GM18520 (cell line): ENCODE results near the gene LRCH3.
"Not testable (repeated sequence)": the region's sequence is repeated elsewhere in the genome, so short reads cannot be mapped to it uniquely, and the experiment has no call there.

ENCODE experiments used
- ATAC-seq: cut with Tn5 transposase; IDR thresholded peaks from one replicate; pipeline ENCODE4 v1.9.1; 2021; ENCODE audit not compliant: unreplicated experiment

LRCH3 gene

DNA sequence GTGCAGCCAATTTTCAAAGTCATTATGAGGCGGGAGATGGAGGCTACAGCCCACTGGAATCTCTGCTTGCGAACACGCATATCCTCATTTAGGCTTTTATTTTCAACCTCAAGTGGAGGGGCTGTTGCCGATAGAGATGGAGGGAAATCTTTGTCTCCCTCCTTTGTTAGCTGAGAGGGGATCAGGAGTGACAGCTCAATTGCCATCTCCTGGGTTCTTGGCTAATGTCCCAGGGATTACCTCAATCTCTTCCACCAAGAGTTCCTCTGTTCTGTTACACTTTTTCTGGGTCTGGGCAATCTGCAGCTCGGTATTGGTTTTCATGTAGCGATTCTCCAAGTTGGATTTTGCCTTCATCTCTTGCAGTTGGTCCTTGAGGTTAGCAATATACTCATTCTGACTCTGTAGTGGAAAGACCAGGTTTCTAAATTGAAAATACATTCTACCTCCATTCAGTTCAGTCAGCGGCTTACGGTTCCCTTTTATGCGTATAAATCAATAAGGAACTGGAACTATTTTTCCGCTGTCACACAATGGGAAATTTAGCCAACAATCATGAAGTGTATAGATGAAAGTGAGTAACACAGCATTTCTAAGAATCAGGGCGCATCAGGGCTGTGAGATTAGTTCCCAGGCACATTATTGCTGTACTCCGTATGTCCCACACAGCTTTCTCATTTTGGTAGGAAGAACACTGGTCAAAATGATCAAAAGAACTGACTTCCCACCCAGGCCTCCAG is 122.8 kb downstream of the LRCH3 start:
- ATAC-seq = no peak

GRCh38 chr3:197921429-197922275 is 130.6 kb downstream of the LRCH3 start:
- not testable (repeated sequence) for ATAC-seq

DNA sequence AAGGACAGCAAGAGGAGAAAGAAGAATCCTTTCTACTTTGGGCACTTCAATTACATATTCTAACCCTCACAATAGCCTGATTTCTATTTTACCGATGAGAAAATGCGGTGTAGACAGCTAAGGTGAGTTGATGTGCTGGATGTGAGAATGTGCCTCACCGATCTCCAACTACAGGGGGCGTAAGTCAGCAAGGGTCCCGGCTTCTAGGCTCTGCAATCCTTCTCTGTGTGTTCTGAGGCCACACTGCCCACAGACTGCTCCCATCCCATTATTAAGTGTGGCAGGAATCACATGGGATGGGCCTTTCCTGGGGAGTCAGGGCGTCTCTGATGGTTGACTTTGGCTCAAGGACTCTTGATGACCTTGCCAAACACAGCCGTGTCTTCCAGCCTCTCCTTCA is 135.4 kb downstream of the LRCH3 start:
- no peak for ATAC-seq

DNA sequence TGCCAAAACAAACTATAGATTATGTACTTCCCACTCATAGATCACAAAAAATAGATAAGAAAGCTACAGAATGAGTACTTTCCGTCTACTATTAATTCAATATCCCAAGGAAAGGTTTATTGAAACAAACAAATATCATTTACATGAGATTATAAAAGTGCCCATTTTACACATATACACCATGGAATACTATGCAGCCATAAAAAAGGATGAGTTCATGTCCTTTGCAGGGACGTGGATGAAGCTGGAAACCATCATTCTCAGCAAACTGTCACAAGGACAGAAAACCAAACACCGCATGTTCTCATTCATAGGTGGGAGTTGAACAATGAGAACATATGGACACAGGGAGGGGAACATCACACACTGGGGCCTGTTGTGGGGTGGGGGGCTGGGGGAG is 136.5 kb downstream of the LRCH3 start:
- ATAC-seq = not testable (repeated sequence)

DNA sequence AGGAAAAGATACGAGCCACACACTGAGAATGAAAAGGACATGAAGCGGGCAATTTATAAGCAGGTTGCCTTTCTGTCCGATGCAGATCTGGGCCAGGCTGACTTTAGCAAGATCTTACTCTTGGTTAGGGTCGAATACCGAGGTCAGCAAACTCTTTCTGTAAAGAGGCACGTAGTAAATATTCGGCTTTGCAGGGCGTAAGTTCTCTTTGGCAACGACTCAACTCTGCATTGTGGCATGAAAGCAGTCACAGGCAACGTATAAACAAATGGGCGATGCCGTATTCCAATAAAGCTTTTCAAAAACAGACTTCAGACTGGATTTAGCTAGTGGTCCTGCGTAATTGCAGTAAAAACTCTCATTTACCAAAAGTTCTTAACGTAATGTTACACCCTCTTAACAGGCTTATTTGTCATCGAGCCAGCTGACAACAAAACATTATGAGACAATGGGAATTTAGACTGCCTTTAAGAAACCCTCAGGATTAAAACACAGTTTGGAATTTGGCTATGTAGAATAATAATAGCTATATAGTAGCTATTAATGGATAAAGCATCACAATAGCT is 145.8 kb downstream of the LRCH3 start:
- no peak for ATAC-seq
